8988T (cell line): ENCODE measurements around the gene APOL3.
"Not testable (repeated sequence)": the region's sequence is repeated elsewhere in the genome, so short reads cannot be mapped to it uniquely, and the experiment has no call there.

Experiments used
- DNase-seq: peaks from one replicate; pipeline ENCODE4 v3.0.0; 2011

Gene APOL3

DNA sequence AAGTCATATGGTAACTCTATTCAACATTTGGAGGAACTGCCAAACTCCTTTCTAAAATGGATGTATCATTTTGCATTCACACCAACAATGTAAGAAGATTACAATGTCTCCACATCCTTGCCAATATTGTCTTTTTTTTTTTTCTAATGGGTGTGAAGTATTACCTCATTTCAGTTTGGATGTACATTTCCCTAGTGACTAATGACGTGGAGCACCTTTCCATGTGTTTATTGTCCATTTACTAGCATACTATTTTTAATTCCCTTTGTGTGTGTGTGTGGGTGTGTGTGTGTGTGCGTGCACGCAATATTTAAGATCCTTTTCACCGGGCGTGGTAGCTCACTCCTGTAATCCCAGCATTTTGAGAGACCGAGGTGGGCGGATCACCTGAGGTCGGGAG lies 62.7 kb downstream of the APOL3 start:
- DNase-seq: no peak

DNA sequence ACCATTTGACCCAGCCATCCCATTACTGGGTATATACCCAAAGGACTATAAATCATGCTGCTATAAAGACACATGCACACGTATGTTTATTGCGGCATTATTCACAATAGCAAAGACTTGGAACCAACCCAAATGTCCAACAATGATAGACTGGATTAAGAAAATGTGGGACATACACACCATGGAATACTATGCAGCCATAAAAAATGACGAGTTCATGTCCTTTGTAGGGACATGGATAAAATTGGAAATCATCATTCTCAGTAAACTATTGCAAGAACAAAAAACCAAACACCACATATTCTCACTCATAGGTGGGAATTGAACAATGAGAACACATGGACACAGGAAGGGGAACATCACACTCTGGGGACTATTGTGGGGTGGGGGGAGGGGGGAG lies 69.8 kb downstream of the APOL3 start:
- not testable (repeated sequence) for DNase-seq
